Dedifferentiated amniotic fluid mesenchymal stem cell (primary cell): ENCODE data around the gene PSMC4.

Experiments
- DNase-seq: peaks from one replicate; pipeline ENCODE4 v3.0.0-alpha.2; 2016; ENCODE audit errors: extremely low spot score

The PSMC4 gene

DNA sequence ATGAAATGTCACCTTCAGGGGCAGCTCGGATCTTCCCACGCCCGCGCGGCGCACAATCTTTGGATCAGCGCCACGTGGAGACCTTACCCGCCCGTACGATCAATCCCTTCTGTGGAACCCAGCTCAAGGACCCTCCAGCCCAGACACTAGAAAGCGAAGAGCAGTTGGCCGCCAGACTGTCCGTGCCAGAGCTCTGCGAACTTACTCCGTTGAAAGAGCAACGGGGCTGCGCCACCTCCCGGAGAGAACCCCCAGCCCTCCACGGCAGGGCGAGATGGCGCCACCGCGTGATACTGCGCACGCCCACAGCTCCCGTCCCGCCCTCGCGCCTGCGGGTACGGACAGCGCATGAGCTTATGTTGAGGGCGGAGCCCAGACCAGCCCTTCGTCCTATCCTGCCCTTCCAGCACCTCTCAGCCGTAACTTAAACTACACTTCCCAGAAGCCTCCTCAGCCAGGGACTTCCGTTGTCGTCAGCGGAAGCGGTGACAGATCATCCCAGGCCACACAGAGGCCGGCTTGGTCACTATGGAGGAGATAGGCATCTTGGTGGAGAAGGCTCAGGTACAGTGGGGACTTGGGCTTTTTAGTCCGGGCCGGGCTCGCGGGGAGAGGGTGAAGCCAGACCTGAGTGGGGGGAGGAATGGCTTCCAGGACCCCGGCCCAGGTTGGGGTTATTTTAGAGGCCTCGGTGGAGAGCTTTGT lies at the start of gene PSMC4:
Gene PSMC4 (plus strand): TSS at position 491 of the 705 bp plus-strand sequence. CDS start 38 bp downstream, at position 529.
- peak; percentile 99 for DNase-seq

DNA sequence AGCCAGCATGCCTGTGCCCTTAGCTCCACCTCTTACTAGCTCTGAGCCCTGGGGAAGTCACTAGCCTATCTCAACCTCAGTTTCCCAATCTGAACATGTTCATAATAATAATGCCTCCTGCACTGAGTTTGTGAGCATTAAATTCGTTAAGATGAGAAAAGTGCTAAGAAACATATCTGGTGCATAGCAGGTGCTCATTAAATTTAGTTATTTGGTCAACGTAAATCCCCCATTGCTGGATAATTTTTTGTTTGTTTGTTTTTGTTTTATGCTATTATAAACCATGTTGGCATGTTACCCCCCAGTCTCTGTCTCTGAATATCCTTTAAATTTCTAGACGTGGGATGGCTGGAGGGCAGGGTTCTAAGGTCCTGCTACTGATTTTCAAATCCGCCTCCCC lies 47.1 kb upstream of the PSMC4 start:
- DNase-seq, result no peak

DNA sequence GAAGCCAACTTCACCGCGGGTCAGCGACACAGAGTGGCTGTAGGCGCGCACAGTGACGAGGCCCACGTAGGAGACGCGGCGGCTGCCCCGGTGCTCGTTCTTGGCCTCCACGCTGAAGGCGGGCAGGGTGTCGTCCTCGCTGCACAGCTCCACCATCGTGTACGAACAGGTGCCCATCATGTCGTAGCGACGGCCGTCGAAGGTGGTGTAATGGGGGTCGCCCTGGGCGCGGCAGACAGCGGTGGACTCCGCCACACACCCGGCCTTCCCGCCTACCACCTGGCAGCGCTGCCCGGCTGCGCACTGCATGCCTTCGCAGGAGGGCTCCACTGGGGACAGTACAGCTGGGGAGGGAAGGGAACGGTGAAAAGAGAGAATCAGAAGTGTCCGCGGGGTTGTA lies 46.6 kb upstream of the PSMC4 start:
- no peak for DNase-seq

DNA sequence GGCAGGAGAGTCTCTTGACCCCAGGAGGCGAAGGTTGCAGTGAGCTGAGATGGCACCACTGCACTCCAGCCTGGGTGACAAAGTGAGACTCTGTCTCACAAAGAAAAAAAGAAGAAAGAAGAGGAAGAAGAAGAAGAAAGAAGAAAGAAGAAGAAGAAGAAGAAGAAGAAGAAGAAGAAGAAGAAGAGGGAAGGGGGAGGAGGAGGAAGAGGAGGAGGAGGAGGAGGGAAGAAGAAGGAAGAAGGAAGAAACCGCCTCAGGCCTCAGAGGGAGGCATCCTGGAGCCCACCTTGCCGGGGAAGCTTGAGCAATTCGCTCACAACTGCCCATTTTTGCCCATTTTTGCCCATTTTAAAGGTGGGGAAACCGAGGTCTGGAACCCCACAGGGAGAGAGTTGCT lies 46.0 kb upstream of the PSMC4 start:
- no peak for DNase-seq

DNA sequence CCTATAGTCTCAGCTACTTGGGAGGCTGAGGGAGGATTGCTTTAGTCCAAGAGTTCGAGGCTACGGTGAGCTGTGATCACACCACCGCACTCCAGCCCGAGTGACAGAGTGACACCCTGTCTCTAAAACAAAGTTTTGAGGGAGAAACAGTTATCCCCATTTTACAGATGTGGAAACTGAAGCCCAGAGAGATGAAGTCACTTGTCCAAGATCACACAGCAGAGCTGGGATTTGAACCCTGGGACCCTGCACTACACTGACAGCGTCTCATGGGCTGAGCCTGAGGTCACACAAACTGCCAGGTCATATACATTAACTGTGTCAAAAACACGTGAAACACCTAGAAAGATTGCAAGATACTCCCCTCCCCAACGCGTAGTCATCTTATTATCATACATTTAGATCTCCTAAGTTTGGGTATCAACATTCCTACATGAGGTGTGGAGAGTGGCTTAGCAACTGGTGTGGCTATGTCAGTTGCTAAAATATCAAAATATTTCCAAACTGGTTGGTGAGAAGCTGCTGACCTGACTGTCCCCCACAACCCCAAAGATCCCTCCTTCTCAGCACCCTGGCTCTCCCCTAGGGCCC lies 44.7 kb upstream of the PSMC4 start:
- DNase-seq, result no peak

DNA sequence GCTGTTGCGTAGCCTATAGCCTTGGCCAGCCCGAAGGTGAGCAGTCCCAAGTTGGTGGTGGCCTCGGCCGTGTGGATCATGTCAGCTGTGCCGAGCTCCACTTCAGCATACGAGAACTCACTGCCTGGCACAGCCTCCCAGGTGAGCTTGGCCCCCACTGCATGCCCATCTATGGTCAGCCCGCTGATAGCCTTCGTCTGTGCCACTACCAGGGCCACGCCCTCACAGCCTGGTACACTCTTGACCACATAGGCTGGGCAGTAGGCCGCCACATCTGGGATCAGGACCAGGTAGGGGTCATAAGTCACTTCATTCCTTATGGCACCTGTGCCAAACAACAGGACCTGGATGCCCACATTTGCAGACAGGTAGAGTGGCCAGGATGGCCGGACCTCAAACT lies 43.9 kb upstream of the PSMC4 start:
- DNase-seq, result no peak

DNA sequence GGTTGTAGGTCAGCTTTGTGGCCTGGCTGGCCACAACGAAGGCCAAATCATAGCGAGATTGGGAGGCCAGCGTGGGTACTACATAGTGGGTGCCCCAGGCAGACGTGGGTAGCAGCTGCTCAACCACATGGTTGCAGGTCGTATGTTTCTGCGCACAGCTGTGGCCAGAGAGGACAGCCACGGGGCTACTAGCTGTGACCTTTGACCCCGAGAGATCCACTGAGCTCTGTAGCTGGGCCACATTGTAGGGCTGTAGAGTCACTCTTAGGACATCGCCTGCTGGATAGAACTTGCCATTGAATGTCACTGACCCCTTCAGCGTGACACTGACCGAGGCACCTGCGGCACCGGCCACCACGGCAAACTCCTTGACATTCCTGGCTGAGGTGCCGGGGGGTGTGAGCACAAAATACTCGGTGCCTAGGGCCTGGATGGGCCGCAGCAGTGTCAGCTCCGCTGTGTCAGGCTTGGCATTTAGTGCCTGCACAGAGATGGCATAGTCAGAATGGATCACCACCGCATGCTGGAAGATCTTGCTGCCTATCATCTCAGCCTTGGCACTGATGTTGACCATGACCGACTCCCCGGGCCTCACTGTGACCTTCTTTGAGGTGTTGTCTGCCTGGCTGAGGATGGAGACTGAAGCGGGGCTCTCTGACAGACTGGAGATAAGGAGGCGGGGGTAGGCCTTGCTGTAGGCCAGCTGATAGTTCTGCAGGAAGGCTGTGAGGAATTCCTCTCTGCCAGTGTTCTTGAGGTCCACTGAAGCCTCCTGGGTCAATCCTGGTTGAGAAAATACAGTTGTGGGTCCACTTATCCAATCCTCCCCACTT lies 43.2 kb upstream of the PSMC4 start:
- DNase-seq, result no peak

DNA sequence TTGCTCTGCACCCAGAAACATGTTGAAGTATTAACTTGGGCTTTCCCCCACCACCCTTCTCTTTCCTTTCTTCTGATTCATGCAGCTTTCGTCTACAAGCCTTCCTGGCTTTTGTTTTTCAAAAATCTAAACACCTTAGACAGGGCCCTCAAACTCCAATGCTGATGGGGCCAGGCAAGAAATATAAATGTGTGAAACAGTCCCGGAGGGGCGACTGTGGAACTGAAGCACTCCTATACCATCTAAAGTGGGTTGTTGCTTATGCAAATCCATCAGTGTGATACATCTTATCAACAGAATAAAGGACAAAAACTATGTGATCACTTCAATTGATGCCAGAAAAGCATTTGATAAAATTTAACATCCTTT lies 42.6 kb upstream of the PSMC4 start:
- no peak for DNase-seq

DNA sequence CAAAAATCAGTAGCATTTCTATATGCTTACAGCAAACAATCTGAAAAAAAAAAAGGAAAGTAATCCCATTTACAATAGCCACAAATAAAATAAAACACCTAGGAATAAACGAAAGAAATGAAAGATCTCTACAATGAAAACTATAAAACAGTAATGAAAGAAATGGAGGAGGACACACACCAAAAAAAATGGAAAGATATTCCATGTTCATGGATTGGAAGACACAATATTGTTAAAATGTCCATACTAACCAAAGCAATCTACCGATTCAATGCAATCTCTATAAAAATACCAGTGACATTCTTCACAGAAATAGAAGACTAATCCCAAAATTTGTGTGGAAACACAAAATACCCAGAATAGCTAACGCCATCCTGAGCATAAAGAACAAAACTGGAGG lies 41.2 kb upstream of the PSMC4 start:
- no peak for DNase-seq

DNA sequence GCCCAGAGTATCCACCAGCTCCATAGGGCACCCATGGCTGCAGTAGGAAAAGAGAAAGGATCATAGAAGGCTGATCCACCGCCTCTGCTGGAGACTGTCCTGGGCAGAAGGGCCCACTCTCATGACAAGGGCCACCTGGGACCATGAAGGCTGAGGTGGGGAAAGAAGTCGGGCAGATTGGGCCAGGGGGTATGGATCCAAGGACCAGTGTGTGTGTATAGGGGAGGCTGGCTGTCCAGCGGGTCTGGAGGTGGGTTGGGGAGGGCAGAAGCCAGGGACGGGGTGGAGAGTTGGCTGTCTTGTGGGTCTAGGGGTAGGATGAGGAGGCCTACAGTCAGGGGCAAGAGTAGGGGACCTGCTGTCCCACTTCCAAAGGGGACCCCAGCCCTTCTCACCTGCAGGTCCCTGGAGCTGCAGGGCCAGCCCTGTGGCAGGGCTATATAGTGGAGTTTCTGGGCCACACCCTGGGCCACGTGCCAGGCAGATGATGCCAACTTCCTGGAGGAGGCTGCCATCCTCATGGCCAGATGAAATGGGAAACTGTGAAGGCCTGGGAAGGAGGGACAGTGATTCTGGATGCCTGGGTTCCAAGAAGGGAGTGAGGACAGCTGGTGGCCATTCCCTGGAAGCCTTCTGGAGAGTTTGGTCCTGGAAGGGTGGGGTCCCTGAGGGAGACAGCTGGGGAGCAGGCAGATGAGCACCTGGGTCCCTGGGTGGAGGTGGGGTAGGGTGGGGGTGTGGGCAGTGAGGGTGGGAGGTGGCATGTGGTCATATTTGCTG lies 36.2 kb upstream of the PSMC4 start, which contains the start of gene FCGBP:
Gene FCGBP (minus strand): TSS at position 51 of the 780 bp plus-strand sequence.
- DNase-seq, result no peak

DNA sequence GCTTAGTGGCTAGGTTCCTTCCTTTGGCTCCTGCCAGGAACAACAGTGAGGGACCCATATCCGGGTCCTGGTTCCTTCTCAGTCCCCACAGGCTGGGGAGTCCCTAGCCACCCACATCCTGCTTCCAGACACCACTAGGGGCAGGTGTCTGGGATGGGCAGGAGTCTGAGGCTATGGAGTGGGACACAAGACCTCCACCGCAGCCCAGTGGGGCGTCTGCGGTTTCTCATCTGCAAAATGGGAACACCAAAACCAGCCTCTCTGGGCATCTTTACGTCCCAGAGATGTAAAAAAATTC lies 35.7 kb upstream of the PSMC4 start:
- DNase-seq, result no peak

DNA sequence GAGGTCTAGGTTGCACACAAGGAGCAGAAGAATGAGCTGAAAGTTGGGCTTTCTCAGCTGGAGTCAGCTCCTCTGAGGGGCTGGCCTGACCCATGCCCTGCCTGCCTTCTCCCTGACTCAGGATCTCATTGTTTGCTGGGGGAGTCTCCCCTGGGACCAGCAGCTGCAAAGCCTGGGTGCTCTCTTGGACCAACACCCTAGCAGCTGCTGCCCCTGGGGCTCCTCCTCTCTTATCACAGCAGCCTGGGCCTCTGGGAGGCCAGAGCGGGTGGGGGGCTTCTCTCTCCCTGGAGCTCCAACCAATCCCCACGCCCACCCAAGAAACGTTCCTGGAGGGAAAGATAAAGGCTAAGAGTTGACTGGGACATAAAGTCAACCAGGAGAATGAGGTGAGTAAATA lies 34.9 kb upstream of the PSMC4 start:
- DNase-seq, result no peak

DNA sequence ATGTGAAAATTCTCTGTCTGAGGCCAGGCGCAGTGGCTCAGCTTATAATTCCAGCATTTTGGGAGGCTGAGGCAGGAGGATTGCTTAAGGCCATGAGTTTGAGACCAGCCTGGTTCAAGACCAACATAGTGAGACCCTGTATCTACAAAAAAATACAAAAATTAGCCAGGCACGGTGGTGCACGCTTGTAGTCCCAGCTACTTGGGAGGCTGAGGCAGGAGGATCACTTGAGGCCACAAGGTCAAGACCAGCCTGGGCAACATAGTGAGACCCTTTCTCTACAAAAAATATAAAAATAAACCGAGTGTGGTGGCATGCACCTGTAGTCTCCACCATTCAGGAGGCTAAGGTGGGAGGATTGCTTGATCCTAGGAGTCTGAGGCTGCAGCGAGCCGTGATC lies 34.3 kb upstream of the PSMC4 start:
- no peak for DNase-seq

DNA sequence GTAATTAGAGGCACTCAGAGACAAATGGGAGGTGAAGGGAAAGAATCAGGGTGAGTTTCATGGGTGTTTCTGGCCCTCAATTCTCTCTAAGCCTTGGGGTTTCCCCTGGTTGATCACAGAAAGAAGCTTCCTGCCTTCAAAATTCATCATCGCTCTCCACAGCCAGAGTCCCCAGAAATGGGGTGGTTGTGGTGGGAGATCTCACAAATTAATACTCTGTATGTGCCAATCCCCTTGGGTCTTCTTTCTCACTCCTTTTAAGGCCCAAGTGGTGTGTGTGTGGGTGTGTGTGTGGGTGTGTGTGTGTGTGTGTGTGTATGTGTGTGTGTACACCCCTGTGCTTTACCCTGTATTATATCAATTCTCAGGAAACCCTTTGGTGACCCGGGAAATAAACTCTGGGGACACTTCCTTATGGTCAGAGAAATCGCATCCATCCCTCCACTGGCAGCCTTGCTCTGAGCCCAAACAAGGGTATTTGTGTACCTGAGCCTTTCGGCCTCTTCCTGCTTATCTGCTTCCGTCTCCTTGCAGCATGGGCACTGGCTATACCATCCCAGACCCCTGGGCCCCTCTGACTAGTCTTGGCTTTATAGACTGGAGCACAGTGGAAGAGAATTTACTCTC lies 33.8 kb upstream of the PSMC4 start:
- DNase-seq, result no peak

DNA sequence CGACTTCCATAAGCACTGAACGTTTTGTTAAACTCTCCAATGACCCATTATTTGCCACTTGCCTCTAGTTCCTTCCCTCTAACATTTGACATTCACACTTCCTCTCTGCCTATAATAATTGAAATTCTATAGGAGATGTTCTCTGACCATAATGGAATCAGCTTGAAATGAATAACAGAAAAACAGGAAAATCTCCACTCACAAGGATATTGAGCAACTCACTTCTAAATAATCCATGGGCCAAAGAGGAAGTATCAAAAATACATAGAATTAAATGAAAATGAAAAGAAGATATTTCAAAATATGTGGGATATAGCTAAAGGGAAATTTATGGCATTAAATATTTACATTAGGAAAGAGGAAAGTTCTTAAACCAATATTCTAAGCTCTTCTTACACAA lies 33.2 kb upstream of the PSMC4 start:
- DNase-seq, result no peak

DNA sequence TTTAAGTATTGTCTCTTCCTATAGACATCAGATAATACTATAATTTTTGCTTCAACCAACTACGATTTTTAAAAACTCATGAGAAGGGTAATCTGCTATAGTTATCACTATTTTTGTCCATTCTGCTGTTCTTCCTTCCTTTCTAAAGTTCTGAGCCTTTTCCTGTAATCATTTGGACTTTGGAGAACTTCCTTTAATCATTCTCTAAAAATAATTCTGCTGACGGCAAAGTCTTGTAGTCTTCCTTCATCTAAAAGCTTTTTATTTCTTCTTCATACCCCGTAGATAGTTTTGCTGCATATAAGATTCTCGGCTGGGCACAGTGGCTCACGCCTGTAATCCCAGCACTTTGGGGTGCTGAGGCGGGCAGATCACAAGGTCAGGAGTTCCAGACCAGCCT lies 31.4 kb upstream of the PSMC4 start:
- DNase-seq, result no peak

DNA sequence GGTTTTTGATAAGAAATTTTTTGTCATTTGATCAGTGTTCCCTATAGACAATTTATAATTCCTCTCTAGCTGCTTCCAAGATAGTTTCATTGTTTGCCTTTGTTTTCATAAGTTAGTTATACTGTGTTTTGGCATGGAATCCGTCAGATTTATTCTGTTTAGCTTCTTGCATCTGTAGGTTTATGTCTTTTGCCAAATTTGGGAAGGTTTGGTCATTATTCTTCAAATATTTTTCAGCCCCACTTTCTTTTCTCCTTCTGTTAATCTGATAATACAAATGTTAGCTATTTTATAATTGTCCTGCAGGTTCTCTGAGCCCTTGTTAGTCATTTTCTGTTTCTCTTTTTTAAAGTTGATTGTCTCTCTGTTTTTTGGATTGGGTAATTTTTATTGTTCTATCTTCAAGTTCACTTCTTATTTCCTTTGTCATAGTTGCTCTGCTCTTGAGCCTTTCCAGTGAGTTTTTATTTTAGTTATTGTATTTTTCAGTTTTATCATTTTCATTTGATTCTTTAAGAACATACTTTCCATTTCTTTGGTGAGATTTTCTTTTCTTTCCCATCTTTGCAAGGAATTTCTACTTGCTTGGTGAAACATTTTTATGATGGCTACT lies 30.6 kb upstream of the PSMC4 start:
- no peak for DNase-seq

DNA sequence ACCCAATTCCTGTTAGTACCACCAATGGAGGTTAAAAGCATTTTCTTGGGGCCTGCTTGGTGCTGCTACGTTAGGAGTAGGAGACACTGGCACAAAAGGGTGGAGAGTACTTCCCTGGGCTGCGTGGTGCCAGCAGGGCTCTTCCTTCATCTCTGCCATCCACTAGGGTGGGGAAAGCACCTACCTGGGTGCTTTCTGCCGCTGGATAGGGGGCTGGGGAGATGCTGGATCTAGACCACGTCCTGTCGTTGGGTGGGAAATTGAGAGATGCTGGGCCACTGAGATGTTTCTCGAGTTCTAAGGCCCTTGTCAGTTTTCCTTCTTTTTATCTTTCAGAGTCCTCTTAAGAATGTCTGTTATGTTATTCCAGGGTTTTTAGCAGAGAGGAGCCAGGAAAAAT lies 29.8 kb upstream of the PSMC4 start:
- no peak for DNase-seq

DNA sequence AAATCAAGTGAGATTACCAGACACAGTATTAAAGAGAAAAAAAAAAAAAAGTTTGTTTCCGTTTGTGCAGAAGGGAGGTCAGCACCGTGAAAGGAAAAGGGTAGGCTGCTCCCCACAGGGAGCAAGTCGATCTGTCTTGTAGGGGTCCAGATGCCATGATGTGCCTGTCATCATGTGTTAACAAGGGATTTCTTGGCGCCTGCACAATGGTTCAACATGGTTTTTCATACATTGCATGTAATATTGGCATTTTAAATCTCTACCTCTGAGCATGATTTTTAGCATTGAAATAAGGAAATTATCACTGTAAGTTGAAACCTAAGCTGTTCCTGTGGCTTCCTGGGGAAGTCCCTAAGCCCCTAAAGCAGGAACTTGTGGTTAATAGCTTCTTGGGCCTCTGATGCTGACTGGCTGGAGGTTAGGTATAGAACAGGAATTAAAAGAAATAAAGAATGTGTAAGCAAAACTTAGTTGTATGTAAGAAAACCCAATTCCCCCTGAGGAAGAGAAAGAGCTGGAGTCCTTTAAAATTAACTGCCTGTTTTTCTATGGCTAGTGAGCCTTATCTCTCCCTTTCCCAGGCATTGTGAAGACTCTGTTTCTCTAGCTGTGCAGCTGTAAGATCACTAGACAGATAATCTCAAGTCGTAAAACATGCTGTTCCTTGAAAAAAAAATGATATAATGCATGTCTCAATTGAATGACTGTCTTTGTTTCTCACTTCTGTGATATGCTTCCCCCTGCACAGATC lies 29.2 kb upstream of the PSMC4 start:
- DNase-seq, result no peak

DNA sequence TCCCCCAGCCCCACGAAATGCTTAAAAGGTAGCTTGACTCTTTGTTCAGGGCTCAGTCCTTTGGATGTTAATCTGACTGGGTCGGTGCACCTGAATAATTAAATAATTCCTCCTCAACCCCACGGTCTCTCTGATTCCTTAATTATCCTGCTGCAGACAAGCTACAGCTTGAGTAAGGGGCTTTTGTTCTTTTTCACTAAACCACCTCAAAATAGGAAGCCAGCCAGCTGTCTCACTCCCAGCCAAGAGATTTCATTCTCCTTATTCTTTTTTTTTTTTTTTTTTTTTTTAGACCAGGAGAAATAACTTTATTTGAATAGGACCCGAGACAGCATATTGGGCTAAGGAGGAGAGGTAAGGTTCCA lies 28.6 kb upstream of the PSMC4 start:
- DNase-seq, result no peak

DNA sequence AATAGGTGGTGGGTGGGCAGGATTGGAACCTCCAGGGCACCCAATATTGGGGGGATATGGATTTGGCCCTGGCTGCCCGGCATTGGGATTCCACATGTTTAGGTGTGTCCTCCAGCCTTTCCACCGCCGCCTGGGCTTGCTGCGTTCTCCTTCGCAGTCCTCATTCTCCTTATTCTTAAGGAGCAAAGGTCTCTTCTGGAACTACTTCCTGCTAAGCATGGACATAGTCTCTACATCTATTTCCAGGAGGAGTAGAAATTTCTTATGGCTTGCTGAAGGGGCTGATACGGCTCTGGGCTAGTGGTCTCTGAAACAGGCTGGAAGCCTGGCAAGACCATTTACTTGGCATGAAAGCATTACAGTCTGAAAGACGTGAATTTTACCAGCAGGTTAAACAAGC lies 27.4 kb upstream of the PSMC4 start:
- DNase-seq, result no peak
